ENCODE measurements around the gene TYSND1. TPM values are rescaled to one million over a fixed set of nuclear protein-coding genes. Genes with fewer than 3 reads are reported as not detected.

The TYSND1 gene
- total and polyA plus RNA-seq, 2 of the 13 experiments (the other 11 are each of a cell fraction or from before 2014, with no cell fraction given) = 3.3 to 8.9 TPM

DNA sequence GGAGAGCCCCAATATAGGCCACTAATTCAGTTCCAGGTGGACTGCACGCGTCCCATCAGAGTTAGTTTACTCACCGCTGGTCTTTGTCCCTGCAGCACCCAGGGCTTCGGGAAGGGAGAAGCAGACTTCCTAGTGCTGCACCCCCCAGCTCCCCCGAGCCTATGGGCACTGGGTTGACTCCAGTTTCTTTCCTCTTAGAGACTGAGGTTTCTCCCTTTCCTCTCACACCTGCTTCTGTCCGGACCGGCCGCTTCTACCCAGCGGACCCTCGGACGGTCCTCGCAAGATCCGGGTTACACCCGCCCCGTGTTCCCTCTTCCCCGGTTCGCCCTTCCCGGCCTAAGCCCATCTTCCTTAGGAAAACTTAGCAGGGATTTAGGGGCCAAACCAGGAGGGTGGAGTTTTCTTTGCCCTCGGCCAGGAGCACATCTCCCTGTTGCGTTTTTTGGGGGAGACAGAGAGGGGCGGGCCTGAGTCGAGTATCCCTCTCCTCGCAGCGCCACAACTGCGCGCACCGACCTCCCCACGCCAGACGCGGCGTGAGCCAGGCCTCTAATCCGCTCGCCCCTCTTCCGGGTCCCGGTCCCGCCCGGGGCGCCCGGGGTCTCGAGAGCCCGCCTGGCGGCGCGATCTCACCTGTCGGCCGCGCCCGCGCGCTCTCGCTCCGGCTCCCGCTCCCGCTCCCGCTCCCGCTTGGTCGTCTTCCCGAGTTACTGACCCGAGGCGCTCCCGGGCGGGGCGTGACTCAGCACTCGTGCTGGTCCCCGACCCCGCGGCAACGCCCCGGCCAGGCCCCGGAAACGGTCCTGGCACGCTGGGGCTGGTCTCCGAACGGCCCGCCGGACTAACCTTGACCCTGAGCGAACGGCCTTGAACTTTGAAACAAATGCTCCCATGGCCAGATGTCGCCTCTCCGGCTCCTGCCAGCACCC, 14.1 kb downstream of the TYSND1 start, which contains the start of gene AIFM2 (continued):
- TF ChIP-seq, protein P1, sequence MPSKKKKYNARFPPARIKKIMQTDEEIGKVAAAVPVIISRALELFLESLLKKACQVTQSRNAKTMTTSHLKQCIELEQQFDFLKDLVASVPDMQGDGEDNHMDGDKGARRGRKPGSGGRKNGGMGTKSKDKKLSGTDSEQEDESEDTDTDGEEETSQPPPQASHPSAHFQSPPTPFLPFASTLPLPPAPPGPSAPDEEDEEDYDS (CRISPR knock-in tag; IDR thresholded peaks at IDR 0.05) = no peak
- TF ChIP-seq ZFP41 (CRISPR knock-in tag; IDR thresholded peaks at IDR 0.05; ENCODE audit: borderline replicate concordance) (no peak), HNRNPUL1 (IDR thresholded peaks at IDR 0.05; ENCODE audit: low read depth, low read length) (no peak), ZNF253 (CRISPR knock-in tag; IDR thresholded peaks at IDR 0.05; ENCODE audit: borderline replicate concordance) (no peak), ETV6 (CRISPR knock-in tag; conservative IDR thresholded peaks at IDR 0.05) (peak; percentile 69; the same call in 1 of the 2 replicates), ZFP1 (CRISPR knock-in tag; IDR thresholded peaks at IDR 0.05) (0 out of 2 replicates have a peak, but pooled peaks have one; percentile 34), ZNF577 (CRISPR knock-in tag; IDR thresholded peaks at IDR 0.05; ENCODE audit: borderline replicate concordance, low read depth) (no peak)
- TF ChIP-seq, protein P2, sequence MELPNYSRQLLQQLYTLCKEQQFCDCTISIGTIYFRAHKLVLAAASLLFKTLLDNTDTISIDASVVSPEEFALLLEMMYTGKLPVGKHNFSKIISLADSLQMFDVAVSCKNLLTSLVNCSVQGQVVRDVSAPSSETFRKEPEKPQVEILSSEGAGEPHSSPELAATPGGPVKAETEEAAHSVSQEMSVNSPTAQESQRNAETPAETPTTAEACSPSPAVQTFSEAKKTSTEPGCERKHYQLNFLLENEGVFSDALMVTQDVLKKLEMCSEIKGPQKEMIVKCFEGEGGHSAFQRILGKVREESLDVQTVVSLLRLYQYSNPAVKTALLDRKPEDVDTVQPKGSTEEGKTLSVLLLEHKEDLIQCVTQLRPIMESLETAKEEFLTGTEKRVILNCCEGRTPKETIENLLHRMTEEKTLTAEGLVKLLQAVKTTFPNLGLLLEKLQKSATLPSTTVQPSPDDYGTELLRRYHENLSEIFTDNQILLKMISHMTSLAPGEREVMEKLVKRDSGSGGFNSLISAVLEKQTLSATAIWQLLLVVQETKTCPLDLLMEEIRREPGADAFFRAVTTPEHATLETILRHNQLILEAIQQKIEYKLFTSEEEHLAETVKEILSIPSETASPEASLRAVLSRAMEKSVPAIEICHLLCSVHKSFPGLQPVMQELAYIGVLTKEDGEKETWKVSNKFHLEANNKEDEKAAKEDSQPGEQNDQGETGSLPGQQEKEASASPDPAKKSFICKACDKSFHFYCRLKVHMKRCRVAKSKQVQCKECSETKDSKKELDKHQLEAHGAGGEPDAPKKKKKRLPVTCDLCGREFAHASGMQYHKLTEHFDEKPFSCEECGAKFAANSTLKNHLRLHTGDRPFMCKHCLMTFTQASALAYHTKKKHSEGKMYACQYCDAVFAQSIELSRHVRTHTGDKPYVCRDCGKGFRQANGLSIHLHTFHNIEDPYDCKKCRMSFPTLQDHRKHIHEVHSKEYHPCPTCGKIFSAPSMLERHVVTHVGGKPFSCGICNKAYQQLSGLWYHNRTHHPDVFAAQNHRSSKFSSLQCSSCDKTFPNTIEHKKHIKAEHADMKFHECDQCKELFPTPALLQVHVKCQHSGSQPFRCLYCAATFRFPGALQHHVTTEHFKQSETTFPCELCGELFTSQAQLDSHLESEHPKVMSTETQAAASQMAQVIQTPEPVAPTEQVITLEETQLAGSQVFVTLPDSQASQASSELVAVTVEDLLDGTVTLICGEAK (IDR thresholded peaks at IDR 0.05) = no peak
- TF ChIP-seq, protein P2 (CRISPR knock-in tag; IDR thresholded peaks at IDR 0.05) = peak; percentile 75; the same call in 1 of the 2 replicates
- TF ChIP-seq, protein P3, sequence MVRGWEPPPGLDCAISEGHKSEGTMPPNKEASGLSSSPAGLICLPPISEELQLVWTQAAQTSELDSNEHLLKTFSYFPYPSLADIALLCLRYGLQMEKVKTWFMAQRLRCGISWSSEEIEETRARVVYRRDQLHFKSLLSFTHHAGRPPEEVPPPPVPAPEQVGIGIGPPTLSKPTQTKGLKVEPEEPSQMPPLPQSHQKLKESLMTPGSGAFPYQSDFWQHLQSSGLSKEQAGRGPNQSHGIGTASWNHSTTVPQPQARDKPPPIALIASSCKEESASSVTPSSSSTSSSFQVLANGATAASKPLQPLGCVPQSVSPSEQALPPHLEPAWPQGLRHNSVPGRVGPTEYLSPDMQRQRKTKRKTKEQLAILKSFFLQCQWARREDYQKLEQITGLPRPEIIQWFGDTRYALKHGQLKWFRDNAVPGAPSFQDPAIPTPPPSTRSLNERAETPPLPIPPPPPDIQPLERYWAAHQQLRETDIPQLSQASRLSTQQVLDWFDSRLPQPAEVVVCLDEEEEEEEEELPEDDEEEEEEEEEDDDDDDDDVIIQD (CRISPR knock-in tag; IDR thresholded peaks at IDR 0.05; ENCODE audit: low read depth) = peak; percentile 65; the same call in 1 of the 2 replicates
- TF ChIP-seq, protein P4, sequence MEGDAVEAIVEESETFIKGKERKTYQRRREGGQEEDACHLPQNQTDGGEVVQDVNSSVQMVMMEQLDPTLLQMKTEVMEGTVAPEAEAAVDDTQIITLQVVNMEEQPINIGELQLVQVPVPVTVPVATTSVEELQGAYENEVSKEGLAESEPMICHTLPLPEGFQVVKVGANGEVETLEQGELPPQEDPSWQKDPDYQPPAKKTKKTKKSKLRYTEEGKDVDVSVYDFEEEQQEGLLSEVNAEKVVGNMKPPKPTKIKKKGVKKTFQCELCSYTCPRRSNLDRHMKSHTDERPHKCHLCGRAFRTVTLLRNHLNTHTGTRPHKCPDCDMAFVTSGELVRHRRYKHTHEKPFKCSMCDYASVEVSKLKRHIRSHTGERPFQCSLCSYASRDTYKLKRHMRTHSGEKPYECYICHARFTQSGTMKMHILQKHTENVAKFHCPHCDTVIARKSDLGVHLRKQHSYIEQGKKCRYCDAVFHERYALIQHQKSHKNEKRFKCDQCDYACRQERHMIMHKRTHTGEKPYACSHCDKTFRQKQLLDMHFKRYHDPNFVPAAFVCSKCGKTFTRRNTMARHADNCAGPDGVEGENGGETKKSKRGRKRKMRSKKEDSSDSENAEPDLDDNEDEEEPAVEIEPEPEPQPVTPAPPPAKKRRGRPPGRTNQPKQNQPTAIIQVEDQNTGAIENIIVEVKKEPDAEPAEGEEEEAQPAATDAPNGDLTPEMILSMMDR (CRISPR knock-in tag; IDR thresholded peaks at IDR 0.05) = no peak; the same call in none of the 2 replicates
- TF ChIP-seq, protein P5, sequence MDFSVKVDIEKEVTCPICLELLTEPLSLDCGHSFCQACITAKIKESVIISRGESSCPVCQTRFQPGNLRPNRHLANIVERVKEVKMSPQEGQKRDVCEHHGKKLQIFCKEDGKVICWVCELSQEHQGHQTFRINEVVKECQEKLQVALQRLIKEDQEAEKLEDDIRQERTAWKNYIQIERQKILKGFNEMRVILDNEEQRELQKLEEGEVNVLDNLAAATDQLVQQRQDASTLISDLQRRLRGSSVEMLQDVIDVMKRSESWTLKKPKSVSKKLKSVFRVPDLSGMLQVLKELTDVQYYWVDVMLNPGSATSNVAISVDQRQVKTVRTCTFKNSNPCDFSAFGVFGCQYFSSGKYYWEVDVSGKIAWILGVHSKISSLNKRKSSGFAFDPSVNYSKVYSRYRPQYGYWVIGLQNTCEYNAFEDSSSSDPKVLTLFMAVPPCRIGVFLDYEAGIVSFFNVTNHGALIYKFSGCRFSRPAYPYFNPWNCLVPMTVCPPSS (IDR thresholded peaks at IDR 0.05) = no peak

Measured in HepG2 (cell line).